KMS-11 (cell line): ENCODE data around the gene ZBTB20.

Source experiments
- H2AFZ ChIP-seq: fragments of 200-600 bp; sonication (generic); 2 replicates; pipeline ENCODE4 v1.6.1; 2016; ENCODE audit warnings: antibody characterized with exemption, mixed run types, low read depth
- H3K27ac ChIP-seq: fragments of 200-600 bp; sonication (generic); 2 replicates; pipeline ENCODE4 v1.6.1; 2016; ENCODE audit warnings: mild to moderate bottlenecking, mixed run types
- H3K27me3 ChIP-seq: fragments of 200-600 bp; sonication (generic); 2 replicates; pipeline ENCODE4 v1.6.1; 2017; ENCODE audit warnings: mild to moderate bottlenecking, low read depth, mixed run types, moderate library complexity; ENCODE audit not compliant: insufficient read depth
- H3K36me3 ChIP-seq: fragments of 200-600 bp; sonication (generic); 2 replicates; pipeline ENCODE4 v1.6.1; 2017; ENCODE audit warnings: mild to moderate bottlenecking, mixed run types; ENCODE audit not compliant: insufficient read depth
- H3K4me1 ChIP-seq: fragments of 200-600 bp; sonication (generic); 2 replicates; pipeline ENCODE4 v1.6.1; 2016; ENCODE audit warnings: mild to moderate bottlenecking, low read depth, mixed run types; ENCODE audit not compliant: poor library complexity, severe bottlenecking
- H3K4me2 ChIP-seq: fragments of 200-600 bp; sonication (generic); 2 replicates; pipeline ENCODE4 v1.7.0; 2016; ENCODE audit warnings: mild to moderate bottlenecking, mixed run types
- H3K4me3 ChIP-seq: fragments of 200-600 bp; sonication (generic); IDR thresholded peaks from 2 replicates; pipeline ENCODE4 v1.6.1; 2017; ENCODE audit warnings: low read depth, low read length, mixed read lengths; ENCODE audit not compliant: insufficient read depth
- H3K79me2 ChIP-seq: fragments of 200-600 bp; sonication (generic); 2 replicates; pipeline ENCODE4 v1.6.1; 2016; ENCODE audit warnings: low read depth, mixed run types; ENCODE audit not compliant: insufficient read depth
- H3K9ac ChIP-seq: fragments of 200-600 bp; sonication (generic); 2 replicates; pipeline ENCODE4 v1.6.1; 2016; ENCODE audit warnings: mild to moderate bottlenecking, mixed run types
- H4K20me1 ChIP-seq: fragments of 200-600 bp; sonication (generic); 2 replicates; pipeline ENCODE4 v1.6.1; 2016; ENCODE audit warnings: mild to moderate bottlenecking, mixed run types; ENCODE audit not compliant: insufficient read depth
- TF ChIP-seq, protein P1 (sequence below): fragments of 200-600 bp; sonication (generic); conservative IDR thresholded peaks from 2 replicates; pipeline ENCODE4 v1.6.1; 2017; ENCODE audit warnings: low read depth, mild to moderate bottlenecking, antibody characterized with exemption, low read length, moderate library complexity, mixed read lengths

ZBTB20 gene

DNA sequence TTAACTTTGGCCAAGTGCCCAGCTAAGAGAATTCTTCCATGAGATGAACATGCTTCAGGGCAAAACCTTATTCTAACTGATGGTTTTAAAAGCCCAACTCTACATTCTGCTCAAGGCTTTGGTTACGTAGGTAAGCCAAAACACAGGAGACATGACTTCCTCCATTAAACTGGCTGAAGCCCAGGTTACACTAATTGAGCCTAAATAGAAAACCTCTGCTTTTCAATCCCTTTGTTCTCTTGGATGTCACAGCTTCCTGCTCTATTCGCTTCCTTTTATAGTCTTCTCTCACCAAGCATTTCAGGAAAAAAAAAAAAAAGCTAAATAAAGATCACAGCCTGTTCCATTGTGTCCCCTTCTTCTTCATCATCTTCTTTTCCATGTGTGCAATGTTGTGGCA is 432.9 kb downstream of the ZBTB20 start:
- no peak overlapping the region for H3K4me2 ChIP-seq

DNA sequence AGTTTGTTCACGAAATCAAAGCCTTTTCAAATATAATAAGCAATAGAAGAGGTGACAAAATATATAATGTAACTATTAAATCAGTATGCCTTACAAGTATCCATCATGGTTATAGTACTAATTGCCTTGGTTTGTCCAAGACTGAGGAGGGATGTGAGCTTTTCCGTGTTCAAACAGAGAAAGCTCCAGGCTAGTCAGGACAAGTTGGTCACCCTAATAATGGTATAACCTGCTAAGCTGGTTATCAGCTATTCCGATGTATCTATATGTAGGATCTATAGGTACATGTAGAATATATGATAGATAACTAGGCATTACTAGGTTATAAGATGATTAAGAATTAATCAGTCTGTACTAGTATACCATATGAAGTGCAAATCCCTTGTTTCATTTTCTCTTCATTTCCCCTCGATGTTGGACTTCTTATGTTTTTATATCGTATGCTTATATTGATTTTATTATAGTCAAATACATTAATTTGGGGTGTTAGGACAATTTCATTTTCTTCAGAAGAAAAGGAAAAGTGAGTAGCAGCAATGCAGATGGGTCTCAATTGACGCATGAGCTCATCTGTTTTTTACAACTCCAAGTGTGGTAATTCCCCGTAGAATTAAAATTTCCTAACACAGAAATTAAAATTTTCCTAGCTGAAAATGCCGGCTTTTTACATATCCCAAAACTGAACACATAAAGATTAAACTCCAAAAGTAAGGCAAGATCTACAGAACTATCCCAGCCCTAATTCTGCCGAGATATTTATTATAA is 434.2 kb downstream of the ZBTB20 start:
- H3K4me1 ChIP-seq: no peaks in the 10 kb centered on the region
- no peaks in the 10 kb centered on the region for H3K79me2 ChIP-seq
- TF ChIP-seq, protein P1, sequence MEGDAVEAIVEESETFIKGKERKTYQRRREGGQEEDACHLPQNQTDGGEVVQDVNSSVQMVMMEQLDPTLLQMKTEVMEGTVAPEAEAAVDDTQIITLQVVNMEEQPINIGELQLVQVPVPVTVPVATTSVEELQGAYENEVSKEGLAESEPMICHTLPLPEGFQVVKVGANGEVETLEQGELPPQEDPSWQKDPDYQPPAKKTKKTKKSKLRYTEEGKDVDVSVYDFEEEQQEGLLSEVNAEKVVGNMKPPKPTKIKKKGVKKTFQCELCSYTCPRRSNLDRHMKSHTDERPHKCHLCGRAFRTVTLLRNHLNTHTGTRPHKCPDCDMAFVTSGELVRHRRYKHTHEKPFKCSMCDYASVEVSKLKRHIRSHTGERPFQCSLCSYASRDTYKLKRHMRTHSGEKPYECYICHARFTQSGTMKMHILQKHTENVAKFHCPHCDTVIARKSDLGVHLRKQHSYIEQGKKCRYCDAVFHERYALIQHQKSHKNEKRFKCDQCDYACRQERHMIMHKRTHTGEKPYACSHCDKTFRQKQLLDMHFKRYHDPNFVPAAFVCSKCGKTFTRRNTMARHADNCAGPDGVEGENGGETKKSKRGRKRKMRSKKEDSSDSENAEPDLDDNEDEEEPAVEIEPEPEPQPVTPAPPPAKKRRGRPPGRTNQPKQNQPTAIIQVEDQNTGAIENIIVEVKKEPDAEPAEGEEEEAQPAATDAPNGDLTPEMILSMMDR: no peak
- H2AFZ ChIP-seq: no peak overlapping the region
- H3K4me2 ChIP-seq: no peak overlapping the region
- H3K36me3 ChIP-seq: no peaks in the 10 kb centered on the region
- no peaks in the 10 kb centered on the region for H4K20me1 ChIP-seq
- H3K27me3 ChIP-seq: no peaks in the 10 kb centered on the region
- no peak overlapping the region for H3K4me3 ChIP-seq
- H3K27ac ChIP-seq: no peak overlapping the region
- no peak overlapping the region for H3K9ac ChIP-seq

More for the DNA sequence above, 432.9 kb downstream of the ZBTB20 start:
- H3K4me3 ChIP-seq: no peak overlapping the region
- TF ChIP-seq, protein P1: no peak
- H3K36me3 ChIP-seq: no peaks in the 10 kb centered on the region
- H4K20me1 ChIP-seq: no peaks in the 10 kb centered on the region
- no peak overlapping the region for H3K9ac ChIP-seq
- H3K79me2 ChIP-seq: no peaks in the 10 kb centered on the region
- H3K27ac ChIP-seq: no peak overlapping the region
- no peak overlapping the region for H2AFZ ChIP-seq
- H3K27me3 ChIP-seq: no peaks in the 10 kb centered on the region
- H3K4me1 ChIP-seq: no peaks in the 10 kb centered on the region

DNA sequence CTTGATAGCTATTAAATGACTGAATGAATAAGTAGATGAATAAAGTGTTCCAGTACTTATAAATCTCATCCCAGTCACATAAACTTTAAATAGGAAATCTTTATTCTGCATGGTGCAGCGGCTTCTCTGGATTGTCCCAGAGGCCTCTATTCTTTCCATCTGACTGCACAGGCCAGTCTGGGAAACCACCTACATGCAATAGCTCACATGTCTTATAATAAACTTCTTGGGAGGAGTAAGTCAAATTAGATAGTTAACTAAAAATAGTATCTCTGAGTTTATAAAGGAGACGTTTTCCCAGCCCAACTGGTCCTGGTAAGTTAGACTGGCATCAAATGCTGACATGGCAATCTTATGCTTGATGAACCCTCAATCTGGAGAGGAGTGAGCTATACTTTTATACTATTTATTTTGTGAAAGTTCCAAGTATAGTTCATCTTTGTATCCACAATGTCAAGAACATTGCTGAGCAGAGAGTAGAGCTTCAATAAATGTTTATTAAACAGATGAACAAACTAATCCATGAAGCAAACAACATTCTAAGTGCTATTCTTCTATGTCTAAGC is 435.7 kb downstream of the ZBTB20 start:
- Histone ChIP-seq H3K4me2 (no peak overlapping the region), H4K20me1 (no peaks in the 10 kb centered on the region), H3K4me1 (peaks cover 6% of the 10 kb centered on the region), H2AFZ (no peak overlapping the region), H3K4me3 (no peak overlapping the region), H3K9ac (no peak overlapping the region), H3K79me2 (no peaks in the 10 kb centered on the region), H3K27me3 (no peaks in the 10 kb centered on the region), H3K36me3 (no peaks in the 10 kb centered on the region), H3K27ac (no peak overlapping the region)
- TF ChIP-seq, protein P1: no peak

DNA sequence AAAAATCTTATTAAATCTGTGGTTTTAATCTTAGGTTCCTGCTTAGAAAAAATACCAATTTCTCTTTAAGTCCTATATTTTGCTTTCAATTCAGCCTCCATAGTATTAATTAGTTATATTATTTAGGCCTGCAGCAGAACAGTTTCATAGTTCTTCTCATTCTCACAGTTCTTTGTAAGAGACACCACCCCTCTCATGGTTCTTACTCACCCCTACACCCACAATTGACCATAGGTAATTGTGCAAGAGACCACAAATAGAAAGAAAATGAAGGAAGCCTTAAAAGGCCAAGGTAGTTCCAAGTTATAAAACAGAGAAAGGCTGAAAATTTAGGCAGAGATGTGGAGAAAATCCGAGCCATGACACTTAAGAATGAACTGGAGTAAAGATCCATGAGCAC is 438.0 kb downstream of the ZBTB20 start:
- no peaks in the 10 kb centered on the region for H4K20me1 ChIP-seq
- no peak overlapping the region for H3K27ac ChIP-seq
- no peak overlapping the region for H3K4me2 ChIP-seq
- H3K36me3 ChIP-seq: no peaks in the 10 kb centered on the region
- H3K27me3 ChIP-seq: no peaks in the 10 kb centered on the region
- no peak overlapping the region for H3K4me3 ChIP-seq
- TF ChIP-seq, protein P1: no peak
- no peak overlapping the region for H2AFZ ChIP-seq
- H3K4me1 ChIP-seq: peaks cover 12% of the 10 kb centered on the region
- no peaks in the 10 kb centered on the region for H3K79me2 ChIP-seq
- no peak overlapping the region for H3K9ac ChIP-seq
